GM19324 (cell line): Measurements from ENCODE around the gene VPS26C.
A peak's percentile ranks its signal among the peaks of the same experiment; 100 is the strongest.
"Not testable (repeated sequence)": the region's sequence is repeated elsewhere in the genome, so short reads cannot be mapped to it uniquely, and the experiment has no call there.

Source experiments
- ATAC-seq: cut with Tn5 transposase; IDR thresholded peaks from one replicate; pipeline ENCODE4 v1.9.1; 2021; ENCODE audit warnings: mild to moderate bottlenecking, moderate library complexity; ENCODE audit not compliant: unreplicated experiment, low FRiP score

The VPS26C gene

GRCh38 chr21:37231671-37232070 is 35.5 kb downstream of the VPS26C start:
- no peak for ATAC-seq

- no peak for ATAC-seq
Measured at GRCh38 chr21:37231249-37231645, 35.9 kb downstream of the VPS26C start.

- no peak for ATAC-seq
Measured at GRCh38 chr21:37230632-37231248, 36.4 kb downstream of the VPS26C start.

GRCh38 chr21:37228003-37228400 is 39.1 kb downstream of the VPS26C start:
- ATAC-seq: no peak

GRCh38 chr21:37227071-37228002 is 39.8 kb downstream of the VPS26C start:
- ATAC-seq: no peak

GRCh38 chr21:37226041-37226920 is 40.9 kb downstream of the VPS26C start:
- ATAC-seq: no peak

- no peak for ATAC-seq
Measured at GRCh38 chr21:37224861-37225839, 42.0 kb downstream of the VPS26C start.

GRCh38 chr21:37223804-37224345 is 43.3 kb downstream of the VPS26C start:
- no peak for ATAC-seq

- not testable (repeated sequence) for ATAC-seq
Measured at GRCh38 chr21:37222248-37222647, 44.9 kb downstream of the VPS26C start.

GRCh38 chr21:37220981-37221664 is 46.0 kb downstream of the VPS26C start:
- peak; percentile 93 for ATAC-seq

- peak; percentile 40 for ATAC-seq
Measured at GRCh38 chr21:37220433-37220980, 46.6 kb downstream of the VPS26C start.

- no peak for ATAC-seq
Measured at GRCh38 chr21:37219761-37220432, 47.2 kb downstream of the VPS26C start.

GRCh38 chr21:37214952-37215351 is 52.2 kb downstream of the VPS26C start:
- no peak for ATAC-seq

- ATAC-seq: no peak
Measured at GRCh38 chr21:37210799-37211198, 56.3 kb downstream of the VPS26C start.

GRCh38 chr21:37210130-37210529 is 57.0 kb downstream of the VPS26C start:
- no peak for ATAC-seq

- no peak for ATAC-seq
Measured at GRCh38 chr21:37208741-37209225, 58.4 kb downstream of the VPS26C start.

- peak; percentile 65 for ATAC-seq
Measured at GRCh38 chr21:37208056-37208721, 58.9 kb downstream of the VPS26C start.
